Liver (tissue), 9 donors: ENCODE results near the gene PCNA. TPM values are rescaled to one million over a fixed set of nuclear protein-coding genes. Genes with fewer than 3 reads are reported as not detected.

Experiments
- DNase-seq: peaks from one replicate; pipeline ENCODE4 v3.0.0-alpha.2; 2017; ENCODE audit warnings: low spot score
- H3K27ac ChIP-seq, 2 donors: one replicate each; pipeline ENCODE4 v1.7.0; 2013; ENCODE audit warnings: inconsistent platforms in 2 of 2, low read length in 2 of 2, control low read depth in 1 of 2, low read depth in 1 of 2, mild to moderate bottlenecking in 1 of 2
- H3K27me3 ChIP-seq, 4 donors: one replicate each; pipeline versions ENCODE4 v1.6.1 to v1.7.0; 2013; ENCODE audit warnings: low read length in 3 of 4, inconsistent platforms in 1 of 4, mild to moderate bottlenecking in 1 of 4, moderate library complexity in 1 of 4; ENCODE audit not compliant: control insufficient read depth in 4 of 4, insufficient read depth in 4 of 4
- H3K36me3 ChIP-seq, 4 donors: one replicate each; pipeline versions ENCODE4 v1.6.1 to v1.7.0; 2013; ENCODE audit warnings: low read length in 3 of 4, mild to moderate bottlenecking in 3 of 4, low read depth in 1 of 4, moderate library complexity in 1 of 4; ENCODE audit not compliant: control insufficient read depth in 4 of 4, insufficient read depth in 3 of 4
- H3K4me1 ChIP-seq, 4 donors: one replicate each; pipeline versions ENCODE4 v1.6.1 to v1.7.0; 2013; ENCODE audit warnings: low read length in 3 of 4, mild to moderate bottlenecking in 3 of 4, moderate library complexity in 1 of 4; ENCODE audit not compliant: control insufficient read depth in 4 of 4, insufficient read depth in 4 of 4
- H3K4me3 ChIP-seq, 3 donors: one replicate each; pipeline versions ENCODE4 v1.6.1 to v1.7.0; 2013; ENCODE audit warnings: low read length in 3 of 3, control low read depth in 1 of 3, low read depth in 1 of 3, mild to moderate bottlenecking in 1 of 3
- H3K9ac ChIP-seq, 2 donors: one replicate each; pipeline ENCODE4 v1.7.0; 2013; ENCODE audit warnings: low read length in 2 of 2, mild to moderate bottlenecking in 2 of 2, moderate library complexity in 2 of 2, control low read depth in 1 of 2, low read depth in 1 of 2
- H3K9me3 ChIP-seq, 4 donors: one replicate each; pipeline versions ENCODE4 v1.6.1 to v1.7.0; 2013; ENCODE audit warnings: low read length in 3 of 4; ENCODE audit not compliant: control insufficient read depth in 4 of 4
- ATF3 ChIP-seq: IDR thresholded peaks from 2 replicates; pipeline ENCODE4 v1.6.1; 2016; ENCODE audit warnings: antibody characterized with exemption
- CTCF ChIP-seq: fragments of 150-350 bp; IDR thresholded peaks from 2 replicates; pipeline ENCODE4 v1.5.1; 2017; ENCODE audit warnings: improper control_type of control experiment, low read depth, low read length; ENCODE audit not compliant: missing input control
- EGR1 ChIP-seq, 2 donors: IDR thresholded peaks; 2 replicates each; pipeline ENCODE4 v1.6.1; 2016 to 2018; ENCODE audit warnings: antibody characterized with exemption in 2 of 2, low read depth in 2 of 2
- FOXA1 ChIP-seq: IDR thresholded peaks from 2 replicates; pipeline ENCODE4 v1.6.1; 2016; ENCODE audit warnings: antibody characterized with exemption
- FOXA2 ChIP-seq: IDR thresholded peaks from 2 replicates; pipeline ENCODE4 v1.6.1; 2016; ENCODE audit warnings: antibody characterized with exemption
- GABPA ChIP-seq, 2 donors: IDR thresholded peaks in 1 of 2; conservative IDR thresholded peaks in 1 of 2; 2 replicates each; pipeline ENCODE4 v1.6.1; 2016; ENCODE audit warnings: antibody characterized with exemption in 2 of 2, mild to moderate bottlenecking in 1 of 2, moderate library complexity in 1 of 2
- HNF4A ChIP-seq, 2 donors: conservative IDR thresholded peaks; 2 replicates each; pipeline ENCODE4 v1.6.1; 2016; ENCODE audit warnings: antibody characterized with exemption in 2 of 2, mild to moderate bottlenecking in 2 of 2
- HNF4G ChIP-seq: IDR thresholded peaks from 2 replicates; pipeline ENCODE4 v1.6.1; 2016; ENCODE audit warnings: antibody characterized with exemption
- JUND ChIP-seq, 2 donors: IDR thresholded peaks; 2 replicates each; pipeline ENCODE4 v1.6.1; 2016; ENCODE audit warnings: antibody characterized with exemption in 2 of 2
- MAX ChIP-seq: IDR thresholded peaks from 2 replicates; pipeline ENCODE4 v1.6.1; 2016; ENCODE audit warnings: antibody characterized with exemption
- NR2F2 ChIP-seq: IDR thresholded peaks from 2 replicates; pipeline ENCODE4 v1.6.1; 2016; ENCODE audit warnings: antibody characterized with exemption
- RAD21 ChIP-seq, 2 donors: IDR thresholded peaks; 2 replicates each; pipeline ENCODE4 v1.6.1; 2016; ENCODE audit warnings: antibody characterized with exemption in 2 of 2, mild to moderate bottlenecking in 2 of 2
- REST ChIP-seq: IDR thresholded peaks from 2 replicates; pipeline ENCODE4 v1.6.1; 2016; ENCODE audit warnings: antibody characterized with exemption, mild to moderate bottlenecking
- RXRA ChIP-seq, 2 donors: IDR thresholded peaks; 2 replicates each; pipeline ENCODE4 v1.6.1; 2017 to 2018; ENCODE audit warnings: antibody characterized with exemption in 2 of 2, mild to moderate bottlenecking in 1 of 2
- SP1 ChIP-seq: IDR thresholded peaks from 2 replicates; pipeline ENCODE4 v1.6.1; 2018; ENCODE audit warnings: antibody characterized with exemption, mild to moderate bottlenecking
- TAF1 ChIP-seq: conservative IDR thresholded peaks from 2 replicates; pipeline ENCODE4 v1.6.1; 2016; ENCODE audit warnings: antibody characterized with exemption, mild to moderate bottlenecking
- YY1 ChIP-seq: IDR thresholded peaks from 2 replicates; pipeline ENCODE4 v1.6.1; 2016; ENCODE audit warnings: antibody characterized with exemption, mild to moderate bottlenecking
- ZBTB33 ChIP-seq: IDR thresholded peaks from 2 replicates; pipeline ENCODE4 v1.6.1; 2016; ENCODE audit warnings: antibody characterized with exemption
- WGBS: extraction: QIAGEN DNeasy Blood & Tissue Kit; methylation state at CpG from one replicate; pipeline ENCODE4 v1.1.7; 2013; 5-methylcytosine and 5-hydroxymethylcytosine counted together
- polyA plus RNA-seq, 2 donors: library from polyadenylated mRNA; stranded (reverse) in 1 of 2; unstranded in 1 of 2; fragments of 200-250 nt in 1 of 2; fragments of >200 nt in 1 of 2; fragmentation: Nextera tagmentation in 1 of 2; extraction: Ambion mirVana in 1 of 2; gene quantifications; one replicate each; pipeline versions ENCODE4 v1.2.1 to v1.2.3, GENCODE V29; 2013 to 2015
- total RNA-seq, 2 donors: library from RNA; depleted of rRNA; stranded (reverse); fragments of >200 nt; gene quantifications; one replicate each; pipeline ENCODE4 v1.2.3, GENCODE V29; 2014
- donor health status: healthy.
- donor health status: healthy.
- donor health status: healthy.
- donor health status: healthy.
- donor health status: healthy.

The PCNA gene
- total and polyA plus RNA-seq, 4 donors, result 14.1 to 161 (median 23.8) TPM

GRCh38 chr20:5122873-5123260, 3.1 kb upstream of the PCNA start:
- no peaks in the 10 kb centered on the region for H3K27me3 ChIP-seq
- TF ChIP-seq CTCF, result no peak
- no peak for TF ChIP-seq TAF1
- no peak for TF ChIP-seq FOXA1
- no peak for TF ChIP-seq FOXA2
- TF ChIP-seq HNF4A (conservative IDR thresholded peaks at IDR 0.05), result no peak
- TF ChIP-seq JUND (IDR thresholded peaks at IDR 0.05), result no peak
- TF ChIP-seq RAD21 (IDR thresholded peaks at IDR 0.05), result no peak
- TF ChIP-seq EGR1 (IDR thresholded peaks at IDR 0.05; ENCODE audit: low read depth in 2 of 2), result no peak
- no peak for TF ChIP-seq ZBTB33
- no peak for TF ChIP-seq RXRA (IDR thresholded peaks at IDR 0.05)
- no peak for TF ChIP-seq ATF3
- TF ChIP-seq MAX, result no peak
- no peak for TF ChIP-seq REST
- TF ChIP-seq GABPA (IDR thresholded peaks at IDR 0.05 in 1 of 2, conservative IDR thresholded peaks at IDR 0.05 in 1 of 2), result no peak
- TF ChIP-seq NR2F2, result no peak
- no peak for TF ChIP-seq HNF4G
- no peak for TF ChIP-seq YY1
- no peak for TF ChIP-seq SP1
- H3K36me3 ChIP-seq, result no peaks in the 10 kb centered on the region
- 95% methylated on average over 1 of the region's 1 CpG for WGBS
- no peak overlapping the region for H3K27ac ChIP-seq
- H3K9me3 ChIP-seq, result no peaks in the 10 kb centered on the region
- no peak for DNase-seq
- peaks cover 1 to 27% (median 11%) of the 10 kb centered on the region in 4 donors for H3K4me1 ChIP-seq
- no peak overlapping the region for H3K4me3 ChIP-seq
- no peak overlapping the region for H3K9ac ChIP-seq

- H3K36me3 ChIP-seq, result peaks cover 1 to 13% (median 10%) of the 10 kb centered on the region in 4 donors
- H3K4me3 ChIP-seq, result peak overlapping the region; percentile 63 to 69 (median 66)
- H3K27me3 ChIP-seq, result no peaks in the 10 kb centered on the region
- H3K9ac ChIP-seq, result peak overlapping the region; percentile 63 to 82
- H3K9me3 ChIP-seq, result no peaks in the 10 kb centered on the region
- peak overlapping the region; percentile 85 to 93 for H3K27ac ChIP-seq
- TF ChIP-seq YY1 (peak; percentile 71), ATF3 (no peak), HNF4G (no peak), SP1 (peak; percentile 34), REST (peak; percentile 79), ZBTB33 (no peak)
- 1% methylated on average over 9 of the region's 9 CpGs for WGBS
- peaks cover 1 to 16% (median 10%) of the 10 kb centered on the region in 4 donors for H3K4me1 ChIP-seq
- no peak for DNase-seq
Observed at GRCh38 chr20:5120185-5120476, 373 bp upstream of the PCNA start.
